Upper lobe of left lung (tissue), 4 donors: Measurements from ENCODE around the gene MRPL16.

Experiments used
- CTCF ChIP-seq, 6 experiments: fragments of 450-650 bp in 4 of 6; fragments of 200-600 bp in 2 of 6; sonication (generic) in 2 of 6; IDR thresholded peaks; one replicate each; pipeline ENCODE4 v1.5.1; 2016 to 2019; ENCODE audit warnings: antibody characterized with exemption in 6 of 6
- POLR2A ChIP-seq, 4 donors: fragments of 450-650 bp; IDR thresholded peaks; one replicate each; pipeline ENCODE4 v1.5.1; 2016 to 2017; ENCODE audit warnings: antibody characterized with exemption in 4 of 4, mild to moderate bottlenecking in 2 of 4

- no peak for TF ChIP-seq POLR2A (IDR thresholded peaks at IDR 0.05)
- TF ChIP-seq CTCF (IDR thresholded peaks at IDR 0.05): no peak
Observed at GRCh38 chr11:59845399-59845798, 34.8 kb upstream of the MRPL16 start, which contains the start of gene CBLIF.
